SU-DHL-6 (cell line): ENCODE results near the gene EFNB2.

Experiments
- EZH2phosphoT487 ChIP-seq: fragments of 200-600 bp; sonication (generic), shearing (Covaris generic); conservative IDR thresholded peaks from 2 replicates; pipeline ENCODE4 v1.6.1; 2018; ENCODE audit warnings: mild to moderate bottlenecking, antibody characterized with exemption, low read length, moderate library complexity, mixed read lengths
- TF ChIP-seq, protein P1 (sequence below): fragments of 200-600 bp; sonication (generic); IDR thresholded peaks from one replicate; pipeline ENCODE4 v1.5.1; 2017; ENCODE audit warnings: antibody characterized with exemption, mild to moderate bottlenecking, low read length, moderate library complexity; ENCODE audit not compliant: insufficient read depth, poor library complexity, severe bottlenecking

DNA sequence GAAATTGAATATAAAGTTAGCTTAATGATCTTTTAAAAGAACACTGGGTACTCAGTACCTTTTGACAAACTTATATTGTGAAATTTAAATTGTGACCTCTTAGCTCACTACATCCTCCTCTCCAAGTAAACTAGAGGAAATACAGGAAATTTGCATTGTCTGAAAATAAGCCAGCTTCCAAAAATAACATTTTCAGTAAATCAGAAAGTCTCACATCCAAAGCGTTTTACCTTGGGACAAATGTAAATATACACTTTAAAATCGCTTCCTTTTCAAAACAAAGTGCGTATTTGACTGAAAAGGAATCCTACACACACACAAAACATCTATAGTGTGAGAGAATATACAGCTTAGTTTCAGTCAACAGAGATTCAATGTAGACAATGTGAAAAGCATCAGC, 2.1 kb upstream of the EFNB2 start:
- TF ChIP-seq, protein P1, sequence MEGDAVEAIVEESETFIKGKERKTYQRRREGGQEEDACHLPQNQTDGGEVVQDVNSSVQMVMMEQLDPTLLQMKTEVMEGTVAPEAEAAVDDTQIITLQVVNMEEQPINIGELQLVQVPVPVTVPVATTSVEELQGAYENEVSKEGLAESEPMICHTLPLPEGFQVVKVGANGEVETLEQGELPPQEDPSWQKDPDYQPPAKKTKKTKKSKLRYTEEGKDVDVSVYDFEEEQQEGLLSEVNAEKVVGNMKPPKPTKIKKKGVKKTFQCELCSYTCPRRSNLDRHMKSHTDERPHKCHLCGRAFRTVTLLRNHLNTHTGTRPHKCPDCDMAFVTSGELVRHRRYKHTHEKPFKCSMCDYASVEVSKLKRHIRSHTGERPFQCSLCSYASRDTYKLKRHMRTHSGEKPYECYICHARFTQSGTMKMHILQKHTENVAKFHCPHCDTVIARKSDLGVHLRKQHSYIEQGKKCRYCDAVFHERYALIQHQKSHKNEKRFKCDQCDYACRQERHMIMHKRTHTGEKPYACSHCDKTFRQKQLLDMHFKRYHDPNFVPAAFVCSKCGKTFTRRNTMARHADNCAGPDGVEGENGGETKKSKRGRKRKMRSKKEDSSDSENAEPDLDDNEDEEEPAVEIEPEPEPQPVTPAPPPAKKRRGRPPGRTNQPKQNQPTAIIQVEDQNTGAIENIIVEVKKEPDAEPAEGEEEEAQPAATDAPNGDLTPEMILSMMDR, result no peak
- TF ChIP-seq EZH2phosphoT487, result no peak
